Smooth muscle cell of the brain vasculature (primary cell): ENCODE results near the gene SLC26A1.

Experiments used
- DNase-seq: peaks from one replicate; pipeline ENCODE4 v3.0.0-alpha.2; 2012; ENCODE audit warnings: low read depth, low spot score

Gene SLC26A1

GRCh38 chr4:1029529-1029928, 36.3 kb upstream of the SLC26A1 start:
- DNase-seq: no peak

GRCh38 chr4:1028574-1029220, 35.5 kb upstream of the SLC26A1 start:
- DNase-seq: no peak

DNA sequence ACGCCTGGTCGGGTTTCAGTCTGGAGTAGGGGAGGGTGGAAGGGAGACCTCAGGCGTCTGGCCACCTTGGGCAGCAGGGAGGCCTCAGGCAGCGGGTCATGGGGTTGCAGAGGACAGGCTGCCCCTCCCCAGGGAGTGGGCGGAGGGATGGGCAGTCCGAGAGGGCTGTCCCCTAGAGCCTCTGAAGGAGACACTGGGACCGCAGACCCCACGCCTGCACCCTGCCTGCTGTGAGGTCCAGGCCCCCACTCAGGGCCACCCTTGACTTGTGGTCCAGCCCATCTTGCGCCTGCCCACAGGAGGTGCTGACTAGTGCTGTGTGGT, 34.7 kb upstream of the SLC26A1 start:
- no peak for DNase-seq

GRCh38 chr4:1027219-1027914, 34.2 kb upstream of the SLC26A1 start:
- DNase-seq: no peak

DNA sequence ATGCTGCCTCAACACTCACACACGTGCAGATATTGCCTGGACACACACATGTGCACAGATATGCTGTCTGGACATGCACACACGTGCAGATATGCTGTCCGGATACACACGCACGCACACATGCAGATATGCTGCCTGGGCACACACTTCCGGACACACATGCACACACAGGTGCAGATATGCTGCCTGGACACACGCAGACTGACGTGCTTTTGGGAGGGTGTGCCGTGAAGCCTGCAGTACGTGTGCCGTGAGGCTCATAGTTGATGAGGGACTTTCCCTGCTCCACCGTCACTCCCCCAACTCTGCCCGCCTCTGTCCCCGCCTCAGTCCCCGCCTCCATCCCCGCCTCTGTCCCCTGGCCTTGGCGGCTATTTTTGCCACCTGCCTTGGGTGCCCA, 32.9 kb upstream of the SLC26A1 start:
- no peak for DNase-seq

GRCh38 chr4:1024882-1025545, 31.8 kb upstream of the SLC26A1 start:
- DNase-seq: no peak

- no peak for DNase-seq
Observed at GRCh38 chr4:1023895-1024740, 30.9 kb upstream of the SLC26A1 start.

GRCh38 chr4:1023075-1023640, 30.0 kb upstream of the SLC26A1 start:
- DNase-seq: no peak

DNA sequence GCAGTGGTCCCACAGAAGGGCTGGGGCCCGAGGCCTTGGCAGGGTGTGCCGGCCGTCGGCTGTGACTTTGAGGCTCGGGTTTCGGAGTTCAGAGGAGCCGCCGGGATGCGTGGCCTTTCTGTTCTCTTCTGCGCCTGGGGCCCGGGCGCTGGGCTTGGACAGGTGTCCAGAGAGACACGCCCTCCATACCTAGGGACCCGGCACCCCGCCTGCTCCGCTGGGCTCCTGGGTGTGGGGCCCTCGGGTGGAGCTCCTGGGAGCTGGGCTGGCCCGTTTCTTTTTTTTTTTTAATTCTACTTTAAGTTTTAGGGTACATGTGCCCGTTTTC, 29.5 kb upstream of the SLC26A1 start:
- no peak for DNase-seq

GRCh38 chr4:1022051-1022738, 29.0 kb upstream of the SLC26A1 start:
- no peak for DNase-seq

DNA sequence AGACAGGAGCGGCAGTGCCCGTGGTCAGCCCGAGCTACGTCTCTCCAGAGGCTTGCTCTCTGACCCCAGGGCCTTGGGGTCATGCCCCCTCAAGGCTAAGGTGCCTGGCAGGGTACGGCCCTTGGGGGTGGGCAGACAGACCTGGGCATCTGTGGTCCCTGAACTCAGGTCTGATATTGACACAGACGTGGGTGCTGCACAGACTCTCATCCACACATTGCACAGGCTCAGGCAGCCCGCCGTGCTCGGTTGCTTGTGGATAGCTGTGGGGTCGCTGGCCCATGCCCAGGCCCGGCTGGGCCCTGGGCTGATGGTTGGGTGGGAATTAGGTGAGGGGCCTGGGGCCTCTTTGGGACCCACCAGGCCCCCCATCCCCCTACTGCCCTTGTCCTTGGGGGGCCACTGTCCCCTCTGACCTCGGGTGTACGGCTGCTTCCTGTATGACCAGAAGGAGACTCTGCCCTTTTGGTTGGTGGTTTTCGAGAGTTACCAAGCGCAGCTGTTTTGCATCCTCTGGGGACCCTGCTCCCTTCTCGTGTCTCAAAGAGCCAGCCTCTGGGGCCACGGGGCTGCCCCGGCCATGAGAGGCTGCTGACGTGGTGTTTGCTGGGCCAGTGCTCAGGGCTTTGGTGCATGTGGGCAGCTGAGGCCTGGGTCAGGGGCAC, 28.3 kb upstream of the SLC26A1 start:
- DNase-seq: no peak

- DNase-seq: no peak
Observed at GRCh38 chr4:1019729-1020470, 26.7 kb upstream of the SLC26A1 start.

DNA sequence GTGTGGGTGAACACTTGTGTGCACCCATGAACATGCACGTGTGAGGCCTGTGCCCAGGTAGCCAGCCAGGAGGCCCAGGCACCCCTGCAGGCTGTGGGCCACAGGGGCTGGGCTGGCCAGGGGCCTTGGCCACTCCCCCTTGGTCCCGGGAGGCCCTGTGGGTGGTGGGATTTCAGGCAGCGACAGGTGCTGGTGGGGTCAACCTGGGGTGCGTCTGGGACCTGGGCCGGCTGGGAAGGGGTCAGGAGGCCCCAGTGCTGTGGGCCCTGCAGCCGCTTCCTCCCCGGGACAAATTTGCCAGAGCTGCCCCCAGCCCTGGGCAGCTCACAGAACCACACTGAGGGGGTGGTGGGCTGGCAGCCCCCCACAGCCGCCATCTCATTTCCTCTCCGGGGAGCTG, 26.1 kb upstream of the SLC26A1 start:
- DNase-seq: no peak

DNA sequence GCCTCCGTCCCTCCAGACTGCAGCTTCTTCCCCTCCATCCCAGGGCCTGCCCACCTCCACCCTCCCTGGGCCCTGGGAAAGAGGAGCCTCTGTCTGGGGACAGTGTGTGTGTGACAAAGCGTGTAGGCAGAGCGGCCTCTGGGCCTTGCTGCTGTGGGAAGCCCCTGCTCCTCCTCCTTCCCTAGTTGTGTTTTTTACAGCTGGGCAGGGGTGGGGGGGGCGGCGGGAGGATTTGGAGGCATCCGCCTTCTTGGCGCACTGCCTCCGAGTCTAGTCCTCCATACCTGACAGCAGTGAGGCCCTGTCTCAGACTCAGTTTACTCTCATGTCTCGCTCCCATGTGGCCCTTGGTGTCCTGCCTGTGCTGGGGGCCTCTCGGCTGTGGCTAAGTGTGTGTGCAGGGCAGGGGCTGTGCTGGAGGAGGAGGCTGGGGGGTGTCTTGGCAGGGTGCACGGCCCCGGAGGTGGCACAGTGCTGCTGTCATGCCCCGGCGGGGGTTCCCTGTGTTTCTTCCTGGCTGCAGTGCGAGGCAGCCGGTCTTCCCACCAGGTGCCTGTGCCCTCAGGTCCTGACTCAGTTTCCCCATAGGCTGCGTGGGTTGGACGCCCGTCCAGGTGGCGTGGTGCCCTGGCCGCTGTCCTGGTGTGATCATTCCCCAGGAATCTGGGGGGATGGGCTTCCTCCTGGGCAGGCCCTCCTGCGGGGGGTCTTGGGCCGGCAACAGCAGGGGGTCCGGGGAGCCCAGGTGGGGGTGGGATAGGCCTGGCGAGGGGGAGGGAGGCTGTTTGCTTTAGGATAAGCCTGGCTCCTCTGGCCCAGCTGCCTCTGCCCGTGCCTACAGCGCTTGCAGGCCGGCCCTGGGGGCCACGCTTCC, 25.2 kb upstream of the SLC26A1 start:
- no peak for DNase-seq

GRCh38 chr4:1017706-1018105, 24.5 kb upstream of the SLC26A1 start:
- no peak for DNase-seq

- no peak for DNase-seq
Observed at GRCh38 chr4:1017211-1017610, 24.0 kb upstream of the SLC26A1 start.

- DNase-seq: no peak
Observed at GRCh38 chr4:1015746-1016145, 22.5 kb upstream of the SLC26A1 start.

- DNase-seq: no peak
Observed at GRCh38 chr4:1015179-1015578, 22.0 kb upstream of the SLC26A1 start.
